ENCODE measurements around the gene TELO2. TPM values are rescaled to one million over a fixed set of nuclear protein-coding genes. Genes with fewer than 3 reads are reported as not detected.

TELO2 gene
- total RNA-seq, 1 experiment from 2014 or later: 16.6 TPM

- no peak for DNase-seq (ENCODE audit: low read depth)
Observed at GRCh38 chr16:1535391-1536291, 42.5 kb downstream of the TELO2 start.

DNA sequence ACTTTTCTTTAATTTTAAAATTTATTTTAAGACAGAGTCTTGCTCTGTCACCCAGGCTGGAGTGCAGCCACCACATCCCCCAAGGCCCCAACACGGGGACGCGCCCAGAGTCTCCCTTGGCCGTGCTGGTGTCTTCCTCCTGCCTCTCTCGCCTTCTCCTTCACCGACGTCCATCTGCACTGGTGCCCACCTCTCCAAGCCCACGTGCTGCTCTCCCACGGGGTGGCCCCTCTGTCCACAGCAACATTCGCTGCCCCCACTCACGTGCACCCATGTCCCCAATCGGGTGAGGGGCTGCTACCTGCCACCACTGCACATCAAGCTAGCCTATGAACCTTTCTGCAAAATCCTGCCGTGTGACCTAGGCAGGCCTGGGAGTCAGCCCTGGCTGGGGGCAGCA, 43.4 kb downstream of the TELO2 start:
- no peak for DNase-seq (ENCODE audit: low read depth)

GRCh38 chr16:1537138-1537577, 44.0 kb downstream of the TELO2 start:
- DNase-seq (ENCODE audit: low read depth): no peak

- DNase-seq (ENCODE audit: low read depth): no peak
Observed at GRCh38 chr16:1537763-1538289, 44.7 kb downstream of the TELO2 start.

GRCh38 chr16:1538804-1539520, 45.8 kb downstream of the TELO2 start:
- no peak for DNase-seq (ENCODE audit: low read depth)

DNA sequence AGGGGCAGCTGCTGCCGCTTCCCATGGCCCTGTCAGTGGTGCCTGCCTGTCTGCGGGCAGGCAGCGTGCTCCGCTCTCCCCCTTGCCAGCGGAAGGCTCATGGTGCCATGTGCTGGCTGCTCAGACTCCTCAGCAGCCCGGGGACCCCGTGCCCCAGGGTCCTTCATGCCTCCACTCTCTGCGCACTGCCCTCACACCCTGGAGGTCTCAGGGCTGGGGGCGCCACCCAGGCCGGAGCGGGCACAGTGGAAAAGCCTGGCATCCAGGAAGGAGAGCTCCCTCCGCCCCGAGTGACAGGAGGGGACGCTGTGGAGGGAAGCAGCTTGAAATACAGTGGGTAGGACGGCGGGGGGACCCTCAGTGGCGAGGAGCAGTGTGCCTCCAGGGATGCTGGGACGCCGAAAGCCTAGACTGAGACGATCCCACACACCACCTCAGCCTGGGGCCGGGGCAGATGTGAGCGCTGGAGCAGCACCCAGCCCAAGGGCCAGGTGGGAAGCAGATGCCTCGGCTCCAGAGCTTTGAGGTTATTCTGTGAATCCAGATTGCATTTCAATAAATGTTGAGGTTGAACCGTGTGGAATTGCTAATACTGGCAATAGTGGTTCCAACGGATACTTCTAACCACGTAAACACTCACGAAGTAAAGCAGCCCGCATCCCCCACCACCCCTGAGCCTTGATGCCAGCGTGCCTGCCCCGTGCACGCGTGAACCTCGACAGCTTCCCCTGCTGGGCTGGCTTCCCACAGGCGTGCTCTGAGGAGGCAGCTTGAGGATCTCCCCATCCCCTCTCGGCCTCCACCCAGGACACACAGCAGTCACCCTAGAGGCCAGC, 46.8 kb downstream of the TELO2 start:
- DNase-seq (ENCODE audit: low read depth): no peak

- no peak for DNase-seq (ENCODE audit: low read depth)
Observed at GRCh38 chr16:1540556-1540855, 47.3 kb downstream of the TELO2 start.

DNA sequence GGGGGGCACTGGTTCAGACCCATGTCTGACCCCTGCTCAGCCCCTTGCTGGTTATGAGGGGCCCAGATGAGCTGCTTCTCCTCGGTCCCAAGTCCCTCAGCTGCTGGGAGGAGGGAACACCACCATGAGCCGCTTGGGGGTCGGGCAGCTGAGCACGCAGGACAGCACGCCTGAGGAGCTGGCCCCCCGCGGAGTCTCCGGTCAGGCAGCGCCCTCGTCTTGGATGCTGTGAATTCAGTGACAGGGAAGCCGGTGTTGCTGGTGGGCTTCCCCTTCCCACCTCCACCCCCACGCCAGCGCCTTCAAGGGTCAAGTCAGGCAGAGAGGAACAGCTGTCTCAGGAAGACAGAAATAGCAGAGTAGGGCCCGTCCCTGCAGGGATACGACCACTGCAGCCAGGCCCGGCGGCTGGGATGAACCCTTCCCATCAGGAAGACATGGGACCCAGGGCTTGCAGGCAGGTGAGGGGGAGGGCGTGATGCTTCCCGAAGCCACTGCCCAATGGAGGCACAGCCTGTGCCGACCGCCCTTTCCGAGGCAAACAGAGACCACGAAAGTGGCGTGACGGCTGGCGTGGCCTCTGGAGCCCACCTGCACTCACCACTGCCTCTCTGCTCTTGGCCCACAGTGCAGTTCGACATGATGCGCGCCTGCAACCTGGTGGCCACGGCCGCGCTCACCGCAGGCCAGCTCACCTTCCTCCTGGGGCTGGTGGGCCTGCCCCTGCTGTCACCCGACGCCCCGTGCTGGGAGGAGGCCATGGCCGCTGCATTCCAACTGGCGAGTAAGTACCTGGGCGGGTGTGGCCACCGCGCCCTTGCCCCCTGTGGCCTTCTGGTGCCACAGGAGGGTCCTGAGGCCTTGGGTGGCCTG, 48.4 kb downstream of the TELO2 start:
- no peak for DNase-seq (ENCODE audit: low read depth)

GRCh38 chr16:1542166-1542500, 49.0 kb downstream of the TELO2 start:
- DNase-seq (ENCODE audit: low read depth): no peak

DNA sequence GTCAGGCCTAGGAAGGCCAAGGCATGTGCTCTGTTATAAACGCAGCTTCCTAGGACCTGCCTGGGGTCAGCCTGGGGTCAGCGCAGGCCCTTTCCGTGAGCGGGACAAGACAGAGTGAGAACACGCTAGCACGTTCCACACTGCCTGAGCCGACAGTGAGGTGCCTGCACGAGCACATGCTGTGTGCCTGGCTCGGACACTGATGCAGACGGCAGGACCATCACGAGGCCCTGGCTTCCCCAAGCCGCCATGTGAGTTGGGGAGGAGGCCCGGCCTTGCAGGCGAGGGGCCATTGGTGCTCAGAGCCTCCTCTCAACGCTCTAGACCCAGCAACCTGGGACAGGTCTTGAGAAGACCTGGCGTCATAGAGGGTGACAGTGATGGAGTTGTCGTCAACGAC, 49.4 kb downstream of the TELO2 start:
- DNase-seq (ENCODE audit: low read depth): no peak

GRCh38 chr16:1543085-1543896, 50.1 kb downstream of the TELO2 start:
- DNase-seq (ENCODE audit: low read depth): peak; percentile 80

DNA sequence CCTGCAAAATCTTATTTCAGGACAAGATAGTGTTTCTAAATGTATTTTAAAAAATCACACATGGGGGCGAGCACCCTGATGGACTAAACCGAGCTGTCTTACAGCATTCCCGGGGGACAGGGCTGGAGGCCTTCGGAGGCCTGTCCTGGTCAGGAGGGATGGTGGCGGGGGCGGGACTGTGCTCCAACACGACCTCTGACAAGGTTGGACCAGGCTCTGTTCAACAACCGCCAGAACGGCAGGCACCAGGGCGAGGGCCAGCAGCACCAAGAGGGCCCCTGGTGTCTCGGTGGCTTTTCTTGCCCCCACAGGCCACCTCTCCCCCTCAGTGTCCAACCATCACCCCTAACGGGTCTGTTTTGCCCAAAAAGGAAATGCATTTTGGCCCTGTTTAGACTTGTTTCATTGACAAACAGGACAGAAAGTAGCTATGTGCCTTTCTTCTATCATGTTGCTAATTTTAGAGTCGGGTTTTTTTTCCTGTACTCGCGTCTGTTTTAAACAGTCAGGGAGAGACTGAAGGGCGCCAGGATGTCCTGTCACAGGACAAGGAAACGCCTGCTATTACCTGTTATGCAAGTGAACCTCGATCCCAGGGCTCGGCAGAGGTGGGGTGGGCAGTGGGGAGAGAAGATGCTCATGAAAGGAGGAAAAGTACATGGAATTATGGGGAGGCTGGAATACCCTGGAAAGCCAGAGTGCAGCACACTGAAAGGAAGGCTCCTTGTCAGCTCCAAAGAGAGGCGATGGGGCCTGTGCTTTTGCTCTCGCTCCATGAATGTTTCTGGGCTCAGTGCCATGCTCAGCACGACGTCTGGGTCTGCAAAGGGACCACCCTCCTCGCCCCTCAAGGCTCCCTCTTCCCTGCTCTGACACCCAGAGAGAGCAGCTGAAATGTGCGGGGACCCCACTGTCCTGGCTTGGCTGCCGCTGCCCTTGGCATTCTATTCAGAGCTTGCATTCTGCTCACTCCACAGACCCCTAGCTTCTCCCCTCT, 52.2 kb downstream of the TELO2 start:
- DNase-seq (ENCODE audit: low read depth): no peak

DNA sequence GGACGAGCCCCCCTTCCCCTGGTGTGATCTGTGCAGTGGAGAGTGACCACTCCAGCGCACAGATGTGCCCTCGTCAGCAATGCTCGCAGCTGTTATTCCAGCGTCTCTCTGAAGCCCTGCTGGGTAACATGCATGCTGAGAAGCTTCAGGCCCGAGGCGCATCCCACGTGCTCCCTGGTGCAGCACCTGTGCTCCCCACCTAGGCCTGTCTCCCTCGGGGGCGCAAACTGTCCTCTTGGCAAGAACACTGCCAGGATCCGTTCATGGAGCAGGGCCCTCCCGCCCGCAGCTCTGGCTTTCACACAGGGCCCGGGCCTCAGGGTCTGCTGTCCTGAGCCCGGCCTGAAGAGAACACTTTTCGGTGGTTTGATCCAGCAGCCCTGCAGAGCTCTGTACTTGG, 53.3 kb downstream of the TELO2 start:
- DNase-seq (ENCODE audit: low read depth): no peak

- no peak for DNase-seq (ENCODE audit: low read depth)
Observed at GRCh38 chr16:1548233-1548632, 55.1 kb downstream of the TELO2 start.

GRCh38 chr16:1548727-1549126, 55.6 kb downstream of the TELO2 start:
- no peak for DNase-seq (ENCODE audit: low read depth)

DNA sequence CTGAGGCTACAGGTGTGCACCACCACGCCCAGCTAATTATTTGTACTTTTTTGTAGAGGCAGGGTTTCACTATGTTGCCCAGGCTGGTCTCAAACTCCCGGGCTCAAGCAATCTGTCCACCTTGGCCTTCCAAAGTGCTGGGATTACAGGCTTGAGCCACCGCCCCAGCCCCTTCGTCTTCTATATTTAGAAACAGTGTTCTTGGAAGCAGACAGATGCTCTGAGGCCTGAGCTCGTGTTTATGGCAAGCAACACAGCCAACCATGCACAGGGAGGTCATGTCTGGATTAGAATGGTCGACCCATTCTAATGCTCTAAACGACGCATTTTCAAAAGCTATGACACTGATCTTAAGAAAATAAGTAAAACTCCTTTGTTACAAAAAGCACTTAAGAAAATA, 56.9 kb downstream of the TELO2 start:
- no peak for DNase-seq (ENCODE audit: low read depth)

- DNase-seq (ENCODE audit: low read depth): no peak
Observed at GRCh38 chr16:1550696-1551095, 57.5 kb downstream of the TELO2 start.

DNA sequence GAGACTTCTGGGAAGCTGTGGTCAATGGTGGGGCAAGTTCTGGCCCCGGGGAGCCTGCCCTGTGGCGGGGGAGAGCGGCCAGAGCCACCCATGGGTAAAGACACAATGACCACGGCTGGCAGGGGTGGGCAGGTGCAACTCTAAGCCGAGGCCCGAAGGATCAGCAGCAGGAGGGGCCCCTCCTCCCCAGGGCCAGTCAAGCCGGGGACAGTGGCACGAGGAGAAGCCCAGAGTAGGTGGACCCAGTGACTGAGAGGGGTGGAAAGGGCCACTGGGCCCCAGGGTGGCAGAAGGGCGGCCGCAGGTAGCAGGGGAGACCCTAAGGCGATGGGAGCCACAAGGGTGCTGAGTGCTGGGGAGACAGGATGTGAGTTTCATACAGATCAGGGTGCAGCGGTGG, 58.0 kb downstream of the TELO2 start:
- DNase-seq (ENCODE audit: low read depth): no peak

GRCh38 chr16:1552129-1552528, 59.0 kb downstream of the TELO2 start:
- DNase-seq (ENCODE audit: low read depth): no peak

Data from M059J (cell line).